ENCODE results near the gene PAK6.

PAK6 gene

GRCh38 chr15:40246496-40247280 is 7.8 kb downstream of the PAK6 start:
- WGBS (ENCODE audit: insufficient coverage) = 100% methylated on average over 8 of the region's 8 CpGs
- H3K27ac ChIP-seq (ENCODE audit: insufficient read depth in 1 of 2, low read depth in 1 of 2, low read length in 2 of 2, poor library complexity in 1 of 2, severe bottlenecking in 2 of 2) = no peak overlapping the region
- no peaks in the 10 kb centered on the region for H3K9me3 ChIP-seq (ENCODE audit: control extremely low read depth in 1 of 5, control insufficient read depth in 4 of 5, insufficient read depth in 2 of 5, low read depth in 1 of 5, low read length in 4 of 5)
- peaks cover 0 to 8% (median 0%) of the 10 kb centered on the region in 4 experiments for H3K4me1 ChIP-seq (ENCODE audit: control extremely low read depth in 1 of 4, control insufficient read depth in 4 of 4, insufficient read depth in 4 of 4, low read length in 3 of 4)
- H3K27me3 ChIP-seq (replicated peaks in 2 of 5; ENCODE audit: control insufficient read depth in 4 of 5, insufficient read depth in 5 of 5, low read length in 4 of 5) = peaks cover 0 to 11% (median 3%) of the 10 kb centered on the region in 5 experiments
- no peak for DNase-seq
- ChIA-PET CTCF (interaction anchor here (1.2 to 5.5 kb wide), 4 partner anchors 7 to 28 kb away, joined by 5 to 50 read pairs (median 7); partner anchors contain the start of gene PAK6), POLR2A (no interaction called here)
- no peak overlapping the region for H3K4me3 ChIP-seq (ENCODE audit: control insufficient read depth in 1 of 7, extremely low read depth in 1 of 7, insufficient read depth in 4 of 7, low read depth in 2 of 7, low read length in 6 of 7)
- H3K36me3 ChIP-seq (ENCODE audit: control insufficient read depth in 4 of 4, insufficient read depth in 4 of 4, low read length in 3 of 4) = no peaks in the 10 kb centered on the region

- 91% methylated on average over 9 of the region's 12 CpGs for WGBS (ENCODE audit: insufficient coverage)
- CTCF ChIA-PET = interaction anchor here (0.6 to 5.5 kb wide), 5 partner anchors 8 to 54 kb away, joined by 3 to 50 read pairs (median 6); partner anchors contain the start of gene PAK6
- POLR2A ChIA-PET = interaction anchor here (0.6 kb wide), 1 partner anchor 30 kb away, joined by 3 read pairs; no protein-coding TSS in a partner anchor
- Histone ChIP-seq H3K27me3 (replicated peaks in 2 of 5; ENCODE audit: control insufficient read depth in 4 of 5, insufficient read depth in 5 of 5, low read length in 4 of 5) (peaks cover 0 to 19% (median 7%) of the 10 kb centered on the region in 5 experiments), H3K4me1 (ENCODE audit: control extremely low read depth in 1 of 4, control insufficient read depth in 4 of 4, insufficient read depth in 4 of 4, low read length in 3 of 4) (peaks cover 0 to 11% (median 5%) of the 10 kb centered on the region in 4 experiments), H3K4me3 (ENCODE audit: control insufficient read depth in 1 of 7, extremely low read depth in 1 of 7, insufficient read depth in 4 of 7, low read depth in 2 of 7, low read length in 6 of 7) (no peak overlapping the region), H3K36me3 (ENCODE audit: control insufficient read depth in 4 of 4, insufficient read depth in 4 of 4, low read length in 3 of 4) (no peaks in the 10 kb centered on the region), H3K27ac (ENCODE audit: insufficient read depth in 1 of 2, low read depth in 1 of 2, low read length in 2 of 2, poor library complexity in 1 of 2, severe bottlenecking in 2 of 2) (no peak overlapping the region), H3K9me3 (ENCODE audit: control extremely low read depth in 1 of 5, control insufficient read depth in 4 of 5, insufficient read depth in 2 of 5, low read depth in 1 of 5, low read length in 4 of 5) (no peaks in the 10 kb centered on the region)
- peak in 1 of 3 donors; percentile 10 for DNase-seq
Measured at GRCh38 chr15:40247406-40247971, 8.6 kb downstream of the PAK6 start.

GRCh38 chr15:40248006-40248783 is 9.3 kb downstream of the PAK6 start:
- WGBS (ENCODE audit: insufficient coverage) = 96% methylated on average over 7 of the region's 17 CpGs

GRCh38 chr15:40249477-40250303 is 10.8 kb downstream of the PAK6 start:
- peaks cover 0 to 39% (median 11%) of the 10 kb centered on the region in 5 experiments for H3K27me3 ChIP-seq (replicated peaks in 2 of 5; ENCODE audit: control insufficient read depth in 4 of 5, insufficient read depth in 5 of 5, low read length in 4 of 5)
- ChIA-PET CTCF (interaction anchor here (0.9 to 5.5 kb wide), 5 partner anchors 9 to 88 kb away, joined by 3 to 50 read pairs (median 6); partner anchors contain the start of gene PAK6), POLR2A (no interaction called here)
- no peak for DNase-seq
- H3K27ac ChIP-seq (ENCODE audit: insufficient read depth in 1 of 2, low read depth in 1 of 2, low read length in 2 of 2, poor library complexity in 1 of 2, severe bottlenecking in 2 of 2) = no peak overlapping the region
- H3K4me3 ChIP-seq (ENCODE audit: control insufficient read depth in 1 of 7, extremely low read depth in 1 of 7, insufficient read depth in 4 of 7, low read depth in 2 of 7, low read length in 6 of 7) = no peak overlapping the region
- no peaks in the 10 kb centered on the region for H3K9me3 ChIP-seq (ENCODE audit: control extremely low read depth in 1 of 5, control insufficient read depth in 4 of 5, insufficient read depth in 2 of 5, low read depth in 1 of 5, low read length in 4 of 5)
- H3K36me3 ChIP-seq (ENCODE audit: control insufficient read depth in 4 of 4, insufficient read depth in 4 of 4, low read length in 3 of 4) = no peaks in the 10 kb centered on the region
- WGBS (ENCODE audit: insufficient coverage) = 16% methylated on average over 7 of the region's 11 CpGs
- H3K4me1 ChIP-seq (ENCODE audit: control extremely low read depth in 1 of 4, control insufficient read depth in 4 of 4, insufficient read depth in 4 of 4, low read length in 3 of 4) = peaks cover 0 to 23% (median 14%) of the 10 kb centered on the region in 4 experiments

More at GRCh38 chr15:40248006-40248783, 9.3 kb downstream of the PAK6 start:
- CTCF ChIA-PET = interaction anchor here (0.6 to 5.5 kb wide), 5 partner anchors 9 to 90 kb away, joined by 3 to 50 read pairs (median 6); partner anchors contain the start of gene PAK6
- H3K9me3 ChIP-seq (ENCODE audit: control extremely low read depth in 1 of 5, control insufficient read depth in 4 of 5, insufficient read depth in 2 of 5, low read depth in 1 of 5, low read length in 4 of 5) = no peaks in the 10 kb centered on the region
- POLR2A ChIA-PET = interaction anchor here (0.6 kb wide), 1 partner anchor 31 kb away, joined by 3 read pairs; no protein-coding TSS in a partner anchor
- no peak for DNase-seq
- H3K4me1 ChIP-seq (ENCODE audit: control extremely low read depth in 1 of 4, control insufficient read depth in 4 of 4, insufficient read depth in 4 of 4, low read length in 3 of 4) = peaks cover 0 to 18% (median 12%) of the 10 kb centered on the region in 4 experiments
- H3K27me3 ChIP-seq (replicated peaks in 2 of 5; ENCODE audit: control insufficient read depth in 4 of 5, insufficient read depth in 5 of 5, low read length in 4 of 5) = peaks cover 0 to 26% (median 7%) of the 10 kb centered on the region in 5 experiments
- no peaks in the 10 kb centered on the region for H3K36me3 ChIP-seq (ENCODE audit: control insufficient read depth in 4 of 4, insufficient read depth in 4 of 4, low read length in 3 of 4)
- no peak overlapping the region for H3K4me3 ChIP-seq (ENCODE audit: control insufficient read depth in 1 of 7, extremely low read depth in 1 of 7, insufficient read depth in 4 of 7, low read depth in 2 of 7, low read length in 6 of 7)
- no peak overlapping the region for H3K27ac ChIP-seq (ENCODE audit: insufficient read depth in 1 of 2, low read depth in 1 of 2, low read length in 2 of 2, poor library complexity in 1 of 2, severe bottlenecking in 2 of 2)

GRCh38 chr15:40250304-40250656 is 11.4 kb downstream of the PAK6 start:
- no peak for DNase-seq
- H3K4me1 ChIP-seq (ENCODE audit: control extremely low read depth in 1 of 4, control insufficient read depth in 4 of 4, insufficient read depth in 4 of 4, low read length in 3 of 4) = peaks cover 0 to 23% (median 14%) of the 10 kb centered on the region in 4 experiments
- ChIA-PET POLR2A (no interaction called here), CTCF (interaction anchor here (0.7 to 5.5 kb wide), 4 partner anchors 8 to 25 kb away, joined by 3 to 50 read pairs (median 4); partner anchors contain the start of gene PAK6)
- no peak overlapping the region for H3K4me3 ChIP-seq (ENCODE audit: control insufficient read depth in 1 of 7, extremely low read depth in 1 of 7, insufficient read depth in 4 of 7, low read depth in 2 of 7, low read length in 6 of 7)
- 97% methylated on average over 6 of the region's 8 CpGs for WGBS (ENCODE audit: insufficient coverage)
- H3K27me3 ChIP-seq (replicated peaks in 2 of 5; ENCODE audit: control insufficient read depth in 4 of 5, insufficient read depth in 5 of 5, low read length in 4 of 5) = peaks cover 0 to 40% (median 13%) of the 10 kb centered on the region in 5 experiments
- H3K36me3 ChIP-seq (ENCODE audit: control insufficient read depth in 4 of 4, insufficient read depth in 4 of 4, low read length in 3 of 4) = no peaks in the 10 kb centered on the region
- H3K9me3 ChIP-seq (ENCODE audit: control extremely low read depth in 1 of 5, control insufficient read depth in 4 of 5, insufficient read depth in 2 of 5, low read depth in 1 of 5, low read length in 4 of 5) = no peaks in the 10 kb centered on the region
- H3K27ac ChIP-seq (ENCODE audit: insufficient read depth in 1 of 2, low read depth in 1 of 2, low read length in 2 of 2, poor library complexity in 1 of 2, severe bottlenecking in 2 of 2) = no peak overlapping the region

GRCh38 chr15:40250771-40251483 is 12.1 kb downstream of the PAK6 start:
- H3K27ac ChIP-seq (ENCODE audit: insufficient read depth in 1 of 2, low read depth in 1 of 2, low read length in 2 of 2, poor library complexity in 1 of 2, severe bottlenecking in 2 of 2) = no peak overlapping the region
- H3K36me3 ChIP-seq (ENCODE audit: control insufficient read depth in 4 of 4, insufficient read depth in 4 of 4, low read length in 3 of 4) = no peaks in the 10 kb centered on the region
- no peaks in the 10 kb centered on the region for H3K9me3 ChIP-seq (ENCODE audit: control extremely low read depth in 1 of 5, control insufficient read depth in 4 of 5, insufficient read depth in 2 of 5, low read depth in 1 of 5, low read length in 4 of 5)
- no peak for DNase-seq
- peaks cover 0 to 23% (median 14%) of the 10 kb centered on the region in 4 experiments for H3K4me1 ChIP-seq (ENCODE audit: control extremely low read depth in 1 of 4, control insufficient read depth in 4 of 4, insufficient read depth in 4 of 4, low read length in 3 of 4)
- ChIA-PET POLR2A (no interaction called here), CTCF (interaction anchor here (0.7 to 5.5 kb wide), 5 partner anchors 8 to 34 kb away, joined by 3 to 50 read pairs (median 3); partner anchors contain the start of gene PAK6)
- H3K4me3 ChIP-seq (ENCODE audit: control insufficient read depth in 1 of 7, extremely low read depth in 1 of 7, insufficient read depth in 4 of 7, low read depth in 2 of 7, low read length in 6 of 7) = no peak overlapping the region
- WGBS (ENCODE audit: insufficient coverage) = 89% methylated on average over 10 of the region's 13 CpGs
- peaks cover 0 to 40% (median 13%) of the 10 kb centered on the region in 5 experiments for H3K27me3 ChIP-seq (replicated peaks in 2 of 5; ENCODE audit: control insufficient read depth in 4 of 5, insufficient read depth in 5 of 5, low read length in 4 of 5)
